Esophagus muscularis mucosa (tissue), 4 donors: ENCODE data around the gene EEPD1. TPM values are rescaled to one million over a fixed set of nuclear protein-coding genes. Genes with fewer than 3 reads are reported as not detected.
A peak's percentile ranks its signal among the peaks of the same experiment; 100 is the strongest.

Experiments used
- DNase-seq: peaks from one replicate; pipeline ENCODE4 v3.0.0-alpha.2; 2017; ENCODE audit errors: extremely low spot score
- H3K27ac ChIP-seq, 4 donors: fragments of 200-600 bp; sonication (generic); replicated peaks in 1 of 4; 1 replicate in 3 of 4; 2 replicates in 1 of 4; pipeline ENCODE4 v1.5.1; 2016 to 2019; ENCODE audit warnings: mild to moderate bottlenecking in 1 of 4
- H3K27me3 ChIP-seq, 4 donors: fragments of 200-600 bp; sonication (generic); one replicate each; pipeline versions ENCODE4 v1.5.1 to v1.6.0; 2016 to 2019
- H3K36me3 ChIP-seq, 4 donors: fragments of 200-600 bp; sonication (generic); one replicate each; pipeline ENCODE4 v1.5.1; 2016 to 2019
- H3K4me1 ChIP-seq, 4 donors: fragments of 200-600 bp; sonication (generic); one replicate each; pipeline ENCODE4 v1.5.1; 2016 to 2019
- H3K4me3 ChIP-seq, 4 donors: fragments of 200-600 bp; sonication (generic); 1 replicate in 2 of 4; 2 replicates in 2 of 4; pipeline ENCODE4 v1.5.1; 2016 to 2019; ENCODE audit warnings: mild to moderate bottlenecking in 4 of 4, moderate library complexity in 1 of 4
- H3K9me3 ChIP-seq, 4 donors: fragments of 200-600 bp; sonication (generic); 1 replicate in 3 of 4; 2 replicates in 1 of 4; pipeline ENCODE4 v1.5.1; 2016 to 2019
- CTCF ChIP-seq, 3 experiments: fragments of 200-600 bp in 2 of 3; fragments of 450-650 bp in 1 of 3; sonication (generic) in 2 of 3; IDR thresholded peaks; one replicate each; pipeline ENCODE4 v1.5.1; 2017 to 2019; ENCODE audit warnings: antibody characterized with exemption in 3 of 3, mild to moderate bottlenecking in 2 of 3, moderate library complexity in 1 of 3
- EP300 ChIP-seq: sonication (generic); formaldehyde crosslinking; IDR thresholded peaks from one replicate; pipeline ENCODE4 v1.6.1; 2017; ENCODE audit warnings: antibody characterized with exemption
- POLR2A ChIP-seq: fragments of 450-650 bp; IDR thresholded peaks from one replicate; pipeline ENCODE4 v1.6.1; 2017; ENCODE audit warnings: antibody characterized with exemption, moderate library complexity, mild to moderate bottlenecking, low read depth
- POLR2AphosphoS5 ChIP-seq, 2 donors: sonication (generic); formaldehyde crosslinking; IDR thresholded peaks; one replicate each; pipeline ENCODE4 v1.6.1; 2017; ENCODE audit warnings: antibody characterized with exemption in 2 of 2
- WGBS: methylation state at CpG from one replicate; pipeline ENCODE4 v1.1.5; 2018; 5-methylcytosine and 5-hydroxymethylcytosine counted together
- intact Hi-C: fragments of 100-400 bp; cut with DNase I; formaldehyde crosslinking; loops from one replicate; pipeline ENCODE4 v1.15.1; 2023
- total RNA-seq, 4 donors: library from RNA; depleted of rRNA; stranded (reverse); fragments of >200 nt; gene quantifications; one replicate each; pipeline versions ENCODE4 v1.1.0 to v1.2.1, GENCODE V29; 2016

Gene EEPD1
- total RNA-seq, 4 donors from 2014 or later = 18.7 to 27.9 (median 26.6) TPM

GRCh38 chr7:36279926-36280315 lies 126.9 kb downstream of the EEPD1 start:
- TF ChIP-seq POLR2AphosphoS5 (IDR thresholded peaks at IDR 0.05) (no peak), POLR2A (no peak), CTCF (IDR thresholded peaks at IDR 0.05) (no peak), EP300 (no peak)
- Histone ChIP-seq H3K36me3 (no peaks in the 10 kb centered on the region), H3K27me3 (no peaks in the 10 kb centered on the region), H3K4me1 (peaks cover 46 to 78% (median 70%) of the 10 kb centered on the region in 4 donors), H3K27ac (peak overlapping the region; percentile 61 to 77 (median 74)), H3K9me3 (no peaks in the 10 kb centered on the region), H3K4me3 (no peak overlapping the region)
- intact Hi-C loops = loop anchor here (5.0 kb wide), 1 partner anchor 128 kb away; the partner anchor contains the start of gene EEPD1
- WGBS = 79% methylated on average over 9 of the region's 9 CpGs
- no peak for DNase-seq

GRCh38 chr7:36280840-36281812 lies 128.1 kb downstream of the EEPD1 start:
- no peak for DNase-seq
- TF ChIP-seq POLR2A = no peak
- TF ChIP-seq CTCF (IDR thresholded peaks at IDR 0.05) = peak in 1 of 3 experiments; percentile 13
- peak; percentile 48 to 79 for TF ChIP-seq POLR2AphosphoS5 (IDR thresholded peaks at IDR 0.05)
- intact Hi-C loops = loop anchor here (5.0 kb wide), 1 partner anchor 129 kb away; the partner anchor contains the start of gene EEPD1
- Histone ChIP-seq H3K4me3 (peak overlapping the region in 2 of 4 donors; percentile 23 to 37), H3K4me1 (peaks cover 49 to 89% (median 72%) of the 10 kb centered on the region in 4 donors), H3K36me3 (no peaks in the 10 kb centered on the region), H3K9me3 (no peaks in the 10 kb centered on the region), H3K27me3 (no peaks in the 10 kb centered on the region), H3K27ac (peak overlapping the region; percentile 61 to 77 (median 74))
- WGBS = 8% methylated on average over 18 of the region's 18 CpGs

GRCh38 chr7:36281945-36282717 lies 129.1 kb downstream of the EEPD1 start:
- 86% methylated on average over 10 of the region's 10 CpGs for WGBS
- no peak for TF ChIP-seq POLR2AphosphoS5 (IDR thresholded peaks at IDR 0.05)
- no peak for TF ChIP-seq POLR2A
- no peak for TF ChIP-seq EP300
- no peak for TF ChIP-seq CTCF (IDR thresholded peaks at IDR 0.05)
- H3K27me3 ChIP-seq = no peaks in the 10 kb centered on the region
- no peak for DNase-seq
- peak overlapping the region in 2 of 4 donors; percentile 76 to 77 for H3K27ac ChIP-seq
- intact Hi-C loops = loop anchor here (5.0 kb wide), 1 partner anchor 130 kb away; the partner anchor contains the start of gene EEPD1
- no peak overlapping the region for H3K4me3 ChIP-seq
- H3K4me1 ChIP-seq = peaks cover 56 to 90% (median 70%) of the 10 kb centered on the region in 4 donors
- H3K9me3 ChIP-seq = no peaks in the 10 kb centered on the region
- H3K36me3 ChIP-seq = no peaks in the 10 kb centered on the region

- WGBS = 94% methylated on average over 5 of the region's 9 CpGs
- no peak for DNase-seq
- Histone ChIP-seq H3K4me1 (peaks cover 52 to 90% (median 63%) of the 10 kb centered on the region in 4 donors), H3K9me3 (no peaks in the 10 kb centered on the region), H3K4me3 (no peak overlapping the region), H3K36me3 (peaks cover 0 to 7% (median 4%) of the 10 kb centered on the region in 4 donors), H3K27ac (peak overlapping the region in 1 of 4 donors; percentile 10), H3K27me3 (no peaks in the 10 kb centered on the region)
- TF ChIP-seq EP300 (no peak), POLR2AphosphoS5 (IDR thresholded peaks at IDR 0.05) (no peak), POLR2A (no peak), CTCF (IDR thresholded peaks at IDR 0.05) (no peak)
- intact Hi-C loops = loop anchor here (5.0 kb wide), 1 partner anchor 131 kb away; the partner anchor contains the start of gene EEPD1
Observed at GRCh38 chr7:36283181-36283580, 130.1 kb downstream of the EEPD1 start.
